ENCODE results near the gene TNFSF10.

Gene TNFSF10

GRCh38 chr3:172475703-172476102 is 47.5 kb downstream of the TNFSF10 start:
- no peak overlapping the region for H3K27ac ChIP-seq (ENCODE audit: low read depth, low read length)
- no peaks in the 10 kb centered on the region for H3K27me3 ChIP-seq (ENCODE audit: insufficient read depth, low read length)
- no peak overlapping the region for H2AFZ ChIP-seq (ENCODE audit: low read length, unreplicated experiment)
- H3K4me1 ChIP-seq (ENCODE audit: control insufficient read depth, insufficient read depth, low read length, unreplicated experiment), result no peaks in the 10 kb centered on the region
- no peaks in the 10 kb centered on the region for H3K79me2 ChIP-seq (ENCODE audit: control insufficient read depth, insufficient read depth, low read length, unreplicated experiment)
- no peak overlapping the region for H3K4me3 ChIP-seq (ENCODE audit: low read depth, low read length)
- H3K36me3 ChIP-seq (ENCODE audit: insufficient read depth, low read length), result no peaks in the 10 kb centered on the region

GRCh38 chr3:172471903-172472302 is 51.3 kb downstream of the TNFSF10 start:
- no peak overlapping the region for H2AFZ ChIP-seq (ENCODE audit: low read length, unreplicated experiment)
- H3K36me3 ChIP-seq (ENCODE audit: insufficient read depth, low read length), result no peaks in the 10 kb centered on the region
- no peak overlapping the region for H3K4me3 ChIP-seq (ENCODE audit: low read depth, low read length)
- no peaks in the 10 kb centered on the region for H3K27me3 ChIP-seq (ENCODE audit: insufficient read depth, low read length)
- peaks cover 13% of the 10 kb centered on the region for H3K4me1 ChIP-seq (ENCODE audit: control insufficient read depth, insufficient read depth, low read length, unreplicated experiment)
- H3K27ac ChIP-seq (ENCODE audit: low read depth, low read length), result no peak overlapping the region
- H3K79me2 ChIP-seq (ENCODE audit: control insufficient read depth, insufficient read depth, low read length, unreplicated experiment), result no peaks in the 10 kb centered on the region

DNA sequence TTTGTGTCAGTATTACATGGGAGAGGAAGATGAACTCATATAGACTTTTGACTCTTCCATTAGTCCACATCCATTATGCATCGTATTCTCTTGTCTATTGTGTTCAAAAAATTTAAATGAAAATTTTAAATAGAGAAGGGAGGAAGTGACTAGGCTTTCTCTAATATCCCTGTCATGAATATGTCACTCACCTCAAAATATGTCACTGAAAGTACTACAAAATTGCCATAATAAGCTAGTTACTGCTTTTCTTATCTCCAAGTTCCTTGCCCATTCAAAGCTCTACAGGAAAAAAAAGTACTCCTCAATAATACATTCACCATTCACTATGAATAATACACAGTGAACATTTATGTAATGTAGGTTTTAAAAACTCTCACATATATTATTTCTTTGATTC is 52.6 kb downstream of the TNFSF10 start:
- no peak overlapping the region for H3K27ac ChIP-seq (ENCODE audit: low read depth, low read length)
- H2AFZ ChIP-seq (ENCODE audit: low read length, unreplicated experiment), result no peak overlapping the region
- no peaks in the 10 kb centered on the region for H3K36me3 ChIP-seq (ENCODE audit: insufficient read depth, low read length)
- H3K27me3 ChIP-seq (ENCODE audit: insufficient read depth, low read length), result no peaks in the 10 kb centered on the region
- H3K79me2 ChIP-seq (ENCODE audit: control insufficient read depth, insufficient read depth, low read length, unreplicated experiment), result no peaks in the 10 kb centered on the region
- H3K4me1 ChIP-seq (ENCODE audit: control insufficient read depth, insufficient read depth, low read length, unreplicated experiment), result peaks cover 16% of the 10 kb centered on the region
- no peak overlapping the region for H3K4me3 ChIP-seq (ENCODE audit: low read depth, low read length)

DNA sequence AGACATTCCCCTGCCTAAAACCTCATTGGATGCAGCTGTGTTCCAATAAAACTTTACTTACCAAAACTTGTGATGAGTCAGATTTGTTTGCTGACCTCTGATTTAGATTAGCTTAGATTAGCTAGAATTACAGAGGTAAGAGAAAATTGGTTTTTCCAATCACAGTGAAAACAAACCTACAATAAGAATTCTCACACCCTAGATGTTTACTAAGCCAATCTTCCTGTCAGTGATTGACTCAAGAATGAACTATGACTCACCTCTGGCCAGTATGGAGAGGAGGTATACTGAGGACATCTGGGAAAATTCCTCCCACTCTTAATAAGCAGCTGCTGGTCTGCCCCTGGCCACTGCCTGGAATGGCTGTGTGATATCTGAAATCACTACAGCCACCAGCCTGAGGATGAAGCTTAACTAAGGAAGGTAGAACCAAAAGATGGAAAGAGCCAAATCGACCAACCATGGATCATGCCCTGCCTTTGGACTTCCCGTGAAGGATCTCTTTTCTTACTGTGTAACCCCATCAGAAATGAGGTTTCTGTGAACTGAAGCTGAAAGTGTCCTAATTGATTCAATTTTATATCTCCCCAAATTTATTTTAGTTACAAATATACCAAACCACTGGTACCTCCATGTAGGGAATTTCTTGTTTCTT is 55.9 kb downstream of the TNFSF10 start:
- no peaks in the 10 kb centered on the region for H3K36me3 ChIP-seq (ENCODE audit: insufficient read depth, low read length)
- H3K4me3 ChIP-seq (ENCODE audit: low read depth, low read length), result no peak overlapping the region
- no peaks in the 10 kb centered on the region for H3K27me3 ChIP-seq (ENCODE audit: insufficient read depth, low read length)
- peaks cover 16% of the 10 kb centered on the region for H3K4me1 ChIP-seq (ENCODE audit: control insufficient read depth, insufficient read depth, low read length, unreplicated experiment)
- peak overlapping the region; percentile 73 for H3K27ac ChIP-seq (ENCODE audit: low read depth, low read length)
- no peaks in the 10 kb centered on the region for H3K79me2 ChIP-seq (ENCODE audit: control insufficient read depth, insufficient read depth, low read length, unreplicated experiment)
- H2AFZ ChIP-seq (ENCODE audit: low read length, unreplicated experiment), result no peak overlapping the region

DNA sequence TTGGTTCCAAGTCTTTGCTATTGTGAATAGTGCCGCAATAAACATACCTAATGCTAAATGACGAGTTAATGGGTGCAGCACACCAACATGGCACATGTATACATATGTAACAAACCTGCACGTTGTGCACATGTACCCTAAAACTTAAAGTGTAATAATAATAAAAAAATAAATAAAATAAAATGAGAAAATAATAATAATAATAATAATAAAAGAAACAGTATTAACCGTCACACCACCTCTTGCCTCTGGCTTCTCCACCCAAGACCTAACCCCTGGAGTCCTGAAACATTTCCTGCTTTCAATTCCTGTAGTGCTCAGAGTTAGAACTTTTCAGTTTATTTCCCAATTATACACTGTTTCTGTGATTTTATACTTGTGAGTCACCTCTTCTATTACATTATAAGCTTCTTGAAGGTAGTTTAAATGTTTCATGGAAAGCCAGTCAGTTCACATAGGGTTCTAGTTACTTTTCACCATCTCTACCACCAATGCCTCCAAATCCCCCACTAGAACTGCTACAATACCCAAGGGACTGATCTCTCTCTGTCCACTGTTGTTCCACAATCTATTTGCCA is 56.6 kb downstream of the TNFSF10 start:
- H3K27me3 ChIP-seq (ENCODE audit: insufficient read depth, low read length), result no peaks in the 10 kb centered on the region
- H3K4me1 ChIP-seq (ENCODE audit: control insufficient read depth, insufficient read depth, low read length, unreplicated experiment), result peaks cover 16% of the 10 kb centered on the region
- H3K27ac ChIP-seq (ENCODE audit: low read depth, low read length), result peak overlapping the region; percentile 73
- H2AFZ ChIP-seq (ENCODE audit: low read length, unreplicated experiment), result no peak overlapping the region
- H3K36me3 ChIP-seq (ENCODE audit: insufficient read depth, low read length), result no peaks in the 10 kb centered on the region
- H3K79me2 ChIP-seq (ENCODE audit: control insufficient read depth, insufficient read depth, low read length, unreplicated experiment), result no peaks in the 10 kb centered on the region
- no peak overlapping the region for H3K4me3 ChIP-seq (ENCODE audit: low read depth, low read length)

DNA sequence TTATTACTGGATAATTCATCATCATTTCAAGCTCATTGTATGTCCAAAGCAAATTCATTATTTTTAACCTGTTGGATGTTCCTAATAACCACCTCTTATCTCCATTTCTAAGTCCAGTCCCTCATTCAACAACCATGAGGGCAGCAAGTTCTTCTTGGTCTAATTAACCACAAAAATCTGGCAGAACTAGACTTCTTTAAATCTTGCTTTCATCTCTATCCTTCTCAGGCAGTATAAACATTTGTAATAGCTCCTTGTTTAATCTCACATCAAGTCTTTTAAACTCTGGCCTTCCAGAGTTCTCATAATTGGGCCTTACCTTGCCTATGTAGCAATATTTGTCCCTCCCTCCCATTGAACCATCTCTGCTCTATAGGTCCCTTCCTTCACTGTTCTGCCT is 57.9 kb downstream of the TNFSF10 start:
- peaks cover 16% of the 10 kb centered on the region for H3K4me1 ChIP-seq (ENCODE audit: control insufficient read depth, insufficient read depth, low read length, unreplicated experiment)
- no peaks in the 10 kb centered on the region for H3K27me3 ChIP-seq (ENCODE audit: insufficient read depth, low read length)
- no peak overlapping the region for H3K4me3 ChIP-seq (ENCODE audit: low read depth, low read length)
- H2AFZ ChIP-seq (ENCODE audit: low read length, unreplicated experiment), result no peak overlapping the region
- H3K79me2 ChIP-seq (ENCODE audit: control insufficient read depth, insufficient read depth, low read length, unreplicated experiment), result no peaks in the 10 kb centered on the region
- no peaks in the 10 kb centered on the region for H3K36me3 ChIP-seq (ENCODE audit: insufficient read depth, low read length)
- H3K27ac ChIP-seq (ENCODE audit: low read depth, low read length), result no peak overlapping the region

DNA sequence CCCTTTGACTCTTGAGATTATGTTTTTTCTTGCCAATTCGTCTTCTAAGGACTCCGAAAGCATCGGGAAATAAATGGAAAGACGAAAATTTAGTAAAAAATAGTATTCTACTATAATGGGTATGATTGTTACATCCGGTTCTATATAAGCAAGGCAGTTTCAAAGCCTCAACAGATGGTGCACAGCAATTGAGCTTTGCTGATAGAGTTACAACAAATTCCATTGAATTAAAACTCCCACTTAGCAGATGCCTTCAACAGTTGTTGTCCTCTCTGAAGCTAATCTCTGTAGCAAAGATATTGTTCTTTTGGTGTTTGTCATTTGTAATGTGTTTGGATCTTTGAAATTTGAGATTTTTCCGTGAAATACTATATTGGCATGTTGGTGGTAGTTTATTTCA is 58.9 kb downstream of the TNFSF10 start:
- H3K36me3 ChIP-seq (ENCODE audit: insufficient read depth, low read length), result no peaks in the 10 kb centered on the region
- H3K79me2 ChIP-seq (ENCODE audit: control insufficient read depth, insufficient read depth, low read length, unreplicated experiment), result no peaks in the 10 kb centered on the region
- no peak overlapping the region for H3K27ac ChIP-seq (ENCODE audit: low read depth, low read length)
- no peak overlapping the region for H3K4me3 ChIP-seq (ENCODE audit: low read depth, low read length)
- no peak overlapping the region for H2AFZ ChIP-seq (ENCODE audit: low read length, unreplicated experiment)
- H3K4me1 ChIP-seq (ENCODE audit: control insufficient read depth, insufficient read depth, low read length, unreplicated experiment), result peaks cover 16% of the 10 kb centered on the region
- no peaks in the 10 kb centered on the region for H3K27me3 ChIP-seq (ENCODE audit: insufficient read depth, low read length)

- H3K27me3 ChIP-seq (ENCODE audit: insufficient read depth, low read length), result no peaks in the 10 kb centered on the region
- H3K79me2 ChIP-seq (ENCODE audit: control insufficient read depth, insufficient read depth, low read length, unreplicated experiment), result no peaks in the 10 kb centered on the region
- no peaks in the 10 kb centered on the region for H3K4me1 ChIP-seq (ENCODE audit: control insufficient read depth, insufficient read depth, low read length, unreplicated experiment)
- no peak overlapping the region for H3K27ac ChIP-seq (ENCODE audit: low read depth, low read length)
- H2AFZ ChIP-seq (ENCODE audit: low read length, unreplicated experiment), result no peak overlapping the region
- no peak overlapping the region for H3K4me3 ChIP-seq (ENCODE audit: low read depth, low read length)
- H3K36me3 ChIP-seq (ENCODE audit: insufficient read depth, low read length), result no peaks in the 10 kb centered on the region
These were observed 61.6 kb downstream of the TNFSF10 start for GRCh38 chr3:172461530-172462138.

GRCh38 chr3:172456404-172456803 is 66.8 kb downstream of the TNFSF10 start:
- H3K36me3 ChIP-seq (ENCODE audit: insufficient read depth, low read length), result no peaks in the 10 kb centered on the region
- H3K4me1 ChIP-seq (ENCODE audit: control insufficient read depth, insufficient read depth, low read length, unreplicated experiment), result peaks cover 12% of the 10 kb centered on the region
- no peak overlapping the region for H3K27ac ChIP-seq (ENCODE audit: low read depth, low read length)
- no peak overlapping the region for H3K4me3 ChIP-seq (ENCODE audit: low read depth, low read length)
- peaks cover 8% of the 10 kb centered on the region; the same call in 1 of the 2 replicates for H3K27me3 ChIP-seq (ENCODE audit: insufficient read depth, low read length)
- H2AFZ ChIP-seq (ENCODE audit: low read length, unreplicated experiment), result no peak overlapping the region
- no peaks in the 10 kb centered on the region for H3K79me2 ChIP-seq (ENCODE audit: control insufficient read depth, insufficient read depth, low read length, unreplicated experiment)

Measured in ACC112 (cell line).